Gastrocnemius medialis (tissue), 4 donors: ENCODE results near the gene R3HCC1L.

ENCODE experiments used
- POLR2A ChIP-seq, 2 donors: fragments of 450-650 bp; IDR thresholded peaks; one replicate each; pipeline ENCODE4 v1.6.1; 2017; ENCODE audit warnings: antibody characterized with exemption in 2 of 2, mild to moderate bottlenecking in 2 of 2, moderate library complexity in 2 of 2
- TF ChIP-seq, protein P1 (sequence below), 5 experiments: fragments of 450-650 bp in 3 of 5; fragments of 200-600 bp in 2 of 5; sonication (generic) in 2 of 5; IDR thresholded peaks in 4 of 5; conservative IDR thresholded peaks in 1 of 5; 1 replicate in 4 of 5; 2 replicates in 1 of 5; pipeline ENCODE4 v1.5.1; 2016 to 2019; ENCODE audit warnings: antibody characterized with exemption in 5 of 5, mild to moderate bottlenecking in 3 of 5, moderate library complexity in 3 of 5

DNA sequence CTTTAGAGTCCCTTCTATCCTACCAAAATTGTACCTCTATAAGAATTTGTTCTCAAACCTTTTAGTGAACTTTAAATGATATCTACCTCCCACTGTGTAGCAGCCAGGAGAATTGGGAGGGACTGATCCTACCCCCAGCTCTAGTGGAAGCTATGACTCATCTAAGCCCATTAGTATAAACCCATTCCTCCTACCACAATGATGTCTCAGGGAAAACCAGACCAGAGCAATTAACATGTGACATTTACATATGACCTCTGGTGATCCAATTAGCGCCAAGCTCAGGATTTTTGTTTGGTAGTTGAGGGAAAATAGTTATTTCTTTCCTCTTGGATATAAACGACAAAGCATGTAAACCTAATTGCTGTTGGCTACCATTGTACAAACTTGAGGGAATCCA is 33.1 kb upstream of the R3HCC1L start:
- TF ChIP-seq, protein P1, sequence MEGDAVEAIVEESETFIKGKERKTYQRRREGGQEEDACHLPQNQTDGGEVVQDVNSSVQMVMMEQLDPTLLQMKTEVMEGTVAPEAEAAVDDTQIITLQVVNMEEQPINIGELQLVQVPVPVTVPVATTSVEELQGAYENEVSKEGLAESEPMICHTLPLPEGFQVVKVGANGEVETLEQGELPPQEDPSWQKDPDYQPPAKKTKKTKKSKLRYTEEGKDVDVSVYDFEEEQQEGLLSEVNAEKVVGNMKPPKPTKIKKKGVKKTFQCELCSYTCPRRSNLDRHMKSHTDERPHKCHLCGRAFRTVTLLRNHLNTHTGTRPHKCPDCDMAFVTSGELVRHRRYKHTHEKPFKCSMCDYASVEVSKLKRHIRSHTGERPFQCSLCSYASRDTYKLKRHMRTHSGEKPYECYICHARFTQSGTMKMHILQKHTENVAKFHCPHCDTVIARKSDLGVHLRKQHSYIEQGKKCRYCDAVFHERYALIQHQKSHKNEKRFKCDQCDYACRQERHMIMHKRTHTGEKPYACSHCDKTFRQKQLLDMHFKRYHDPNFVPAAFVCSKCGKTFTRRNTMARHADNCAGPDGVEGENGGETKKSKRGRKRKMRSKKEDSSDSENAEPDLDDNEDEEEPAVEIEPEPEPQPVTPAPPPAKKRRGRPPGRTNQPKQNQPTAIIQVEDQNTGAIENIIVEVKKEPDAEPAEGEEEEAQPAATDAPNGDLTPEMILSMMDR (IDR thresholded peaks at IDR 0.05 in 4 of 5, conservative IDR thresholded peaks at IDR 0.05 in 1 of 5), result no peak
- TF ChIP-seq POLR2A (IDR thresholded peaks at IDR 0.05), result no peak
